HEK293T (cell line): ENCODE data around the gene IRF7.

Experiments
- BHLHE40 ChIP-seq: fragments of 450-650 bp; IDR thresholded peaks from 2 replicates; pipeline ENCODE4 v1.6.1; 2016; ENCODE audit warnings: mild to moderate bottlenecking, moderate library complexity, borderline replicate concordance
- SP1 ChIP-seq: fragments of 450-650 bp; IDR thresholded peaks from 2 replicates; pipeline ENCODE4 v1.6.1; 2017

DNA sequence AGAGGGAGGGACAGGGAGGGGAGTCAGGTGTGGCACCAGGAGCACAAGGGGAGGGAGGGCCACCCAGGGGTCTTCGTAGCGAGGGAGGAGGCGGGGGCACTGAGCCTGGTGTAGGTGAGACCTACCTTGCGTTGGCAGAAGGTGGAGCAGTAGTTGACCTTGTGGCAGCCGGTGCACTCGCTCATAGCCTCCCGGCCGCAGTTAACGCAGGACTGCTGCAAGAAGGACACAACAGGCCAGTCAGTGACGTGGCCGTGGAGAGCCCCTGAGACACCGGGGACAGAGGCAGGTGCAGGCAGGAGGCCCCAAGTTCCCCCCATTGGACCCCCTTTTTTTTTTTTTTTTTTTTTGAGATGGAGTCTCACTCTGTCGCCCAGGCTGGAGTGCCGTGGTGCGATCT lies 38.1 kb upstream of the IRF7 start:
- TF ChIP-seq BHLHE40 (no peak), SP1 (no peak)
